AG10803 (cell line): ENCODE results near the gene RBMS1.

Experiments used
- DNase-seq: peaks from one replicate; pipeline ENCODE4 v3.0.0; 2010; ENCODE audit warnings: low read depth
- H3K4me3 ChIP-seq: 2 replicates; pipeline ENCODE4 v1.5.1; 2011; ENCODE audit warnings: mild to moderate bottlenecking, low read length, control low read depth
- TF ChIP-seq, protein P1 (sequence below): conservative IDR thresholded peaks from 2 replicates; pipeline ENCODE4 v1.5.1; 2011; ENCODE audit warnings: mild to moderate bottlenecking, low read length, control low read depth, inconsistent platforms

RBMS1 gene

DNA sequence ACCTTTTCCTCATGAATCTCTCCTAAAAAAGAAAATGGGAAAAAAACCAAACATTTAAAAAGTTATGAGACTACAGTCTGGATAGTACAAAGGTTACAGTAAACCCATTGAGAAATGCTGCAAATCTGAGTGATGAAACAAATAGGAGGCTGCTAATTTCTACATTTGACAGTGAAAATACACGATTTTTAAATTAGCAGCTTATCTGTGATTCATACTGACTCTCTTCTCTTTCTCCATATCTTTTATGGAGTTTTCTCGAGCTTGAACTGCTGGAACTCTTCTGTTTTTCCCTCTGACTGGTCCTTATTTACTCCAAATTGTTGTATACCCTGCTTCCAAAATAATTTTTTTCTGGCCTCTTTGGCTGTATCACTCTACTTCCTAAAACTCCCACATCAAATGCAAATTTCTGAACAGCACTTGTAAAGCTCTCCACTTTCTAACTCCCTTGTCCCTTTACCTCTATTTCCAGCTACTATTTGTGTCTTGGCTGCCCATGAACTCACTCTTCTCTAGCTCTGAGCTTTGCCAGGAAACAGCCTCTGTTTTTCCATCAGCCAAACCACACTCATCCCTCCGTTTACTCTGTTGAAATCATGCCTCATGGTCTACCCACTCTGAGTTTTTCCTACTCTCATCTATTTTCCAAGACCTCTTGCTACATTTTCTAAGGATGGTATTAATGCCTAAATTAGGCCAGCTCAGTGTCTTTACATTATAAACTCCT is 73.7 kb downstream of the RBMS1 start:
- H3K4me3 ChIP-seq: no peak overlapping the region
- TF ChIP-seq, protein P1, sequence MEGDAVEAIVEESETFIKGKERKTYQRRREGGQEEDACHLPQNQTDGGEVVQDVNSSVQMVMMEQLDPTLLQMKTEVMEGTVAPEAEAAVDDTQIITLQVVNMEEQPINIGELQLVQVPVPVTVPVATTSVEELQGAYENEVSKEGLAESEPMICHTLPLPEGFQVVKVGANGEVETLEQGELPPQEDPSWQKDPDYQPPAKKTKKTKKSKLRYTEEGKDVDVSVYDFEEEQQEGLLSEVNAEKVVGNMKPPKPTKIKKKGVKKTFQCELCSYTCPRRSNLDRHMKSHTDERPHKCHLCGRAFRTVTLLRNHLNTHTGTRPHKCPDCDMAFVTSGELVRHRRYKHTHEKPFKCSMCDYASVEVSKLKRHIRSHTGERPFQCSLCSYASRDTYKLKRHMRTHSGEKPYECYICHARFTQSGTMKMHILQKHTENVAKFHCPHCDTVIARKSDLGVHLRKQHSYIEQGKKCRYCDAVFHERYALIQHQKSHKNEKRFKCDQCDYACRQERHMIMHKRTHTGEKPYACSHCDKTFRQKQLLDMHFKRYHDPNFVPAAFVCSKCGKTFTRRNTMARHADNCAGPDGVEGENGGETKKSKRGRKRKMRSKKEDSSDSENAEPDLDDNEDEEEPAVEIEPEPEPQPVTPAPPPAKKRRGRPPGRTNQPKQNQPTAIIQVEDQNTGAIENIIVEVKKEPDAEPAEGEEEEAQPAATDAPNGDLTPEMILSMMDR: no peak

DNA sequence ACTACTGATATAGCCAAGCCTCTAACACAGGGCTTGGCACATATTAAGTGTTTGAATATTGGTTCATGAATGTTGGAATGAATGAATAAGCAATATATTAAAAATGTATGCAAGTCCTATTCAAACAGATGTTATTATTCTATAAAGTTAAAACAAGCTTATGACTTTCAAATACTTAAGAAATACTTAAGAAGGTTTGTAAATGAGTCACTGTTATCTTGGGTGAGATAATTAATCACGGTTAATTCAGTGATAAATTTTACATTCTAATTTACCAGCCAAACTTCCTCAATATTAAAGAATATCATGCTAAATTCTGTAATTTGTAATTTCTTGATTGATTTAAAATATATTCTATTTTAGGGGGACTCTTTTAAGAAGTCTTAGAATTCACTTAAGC is 74.8 kb downstream of the RBMS1 start:
- no peak overlapping the region for H3K4me3 ChIP-seq
- no peak for DNase-seq
- TF ChIP-seq, protein P1: no peak

More for the DNA sequence above, 73.7 kb downstream of the RBMS1 start:
- DNase-seq: peak; percentile 81

DNA sequence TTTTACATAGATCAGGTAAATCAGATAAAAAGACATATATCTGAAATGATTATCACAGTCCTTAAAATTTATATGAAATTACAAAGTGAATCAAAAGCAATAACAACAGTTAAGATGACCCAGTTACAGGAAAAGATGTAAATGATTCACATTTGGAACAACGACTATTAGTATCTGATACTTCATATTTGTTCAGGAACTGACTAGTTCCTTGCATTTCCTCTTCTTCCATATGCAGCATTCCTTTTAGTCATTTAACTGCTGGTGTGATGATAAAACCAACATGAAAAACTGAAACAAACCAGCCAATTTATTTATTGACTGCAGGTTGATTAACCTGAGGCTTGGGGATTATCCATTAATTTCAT is 75.2 kb downstream of the RBMS1 start:
- no peak for DNase-seq
- TF ChIP-seq, protein P1: no peak
- no peak overlapping the region for H3K4me3 ChIP-seq

DNA sequence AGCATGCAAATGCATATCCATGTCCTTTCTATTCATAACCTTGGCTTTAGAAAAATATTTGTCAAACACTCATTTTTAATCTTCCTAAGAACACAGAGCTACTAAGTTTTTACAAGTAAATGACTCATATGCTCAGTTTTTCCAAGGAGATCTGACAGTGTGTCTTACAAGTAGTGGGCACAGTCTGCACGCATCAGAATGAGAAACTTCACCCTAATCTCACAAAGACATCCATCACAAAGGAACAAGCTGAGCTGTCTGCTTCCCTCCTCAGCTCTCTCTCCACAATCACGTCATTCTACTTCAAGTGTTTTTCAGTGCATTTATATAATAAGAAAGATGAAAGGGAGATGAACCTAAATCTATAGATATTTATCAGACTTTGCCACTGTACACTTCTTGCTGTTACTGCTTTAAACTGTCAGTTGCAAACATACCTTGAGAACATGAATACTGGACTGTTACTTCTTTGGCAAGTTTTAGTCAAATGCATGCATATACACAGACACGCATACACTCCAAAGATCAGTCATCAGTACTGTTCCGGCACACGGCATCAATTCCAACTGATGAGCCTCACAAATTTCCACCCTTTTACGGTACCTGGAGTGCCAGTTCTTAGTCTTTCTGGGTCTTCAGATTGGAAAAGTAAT is 75.7 kb downstream of the RBMS1 start:
- H3K4me3 ChIP-seq: no peak overlapping the region
- TF ChIP-seq, protein P1: no peak
- peak; percentile 84 for DNase-seq

DNA sequence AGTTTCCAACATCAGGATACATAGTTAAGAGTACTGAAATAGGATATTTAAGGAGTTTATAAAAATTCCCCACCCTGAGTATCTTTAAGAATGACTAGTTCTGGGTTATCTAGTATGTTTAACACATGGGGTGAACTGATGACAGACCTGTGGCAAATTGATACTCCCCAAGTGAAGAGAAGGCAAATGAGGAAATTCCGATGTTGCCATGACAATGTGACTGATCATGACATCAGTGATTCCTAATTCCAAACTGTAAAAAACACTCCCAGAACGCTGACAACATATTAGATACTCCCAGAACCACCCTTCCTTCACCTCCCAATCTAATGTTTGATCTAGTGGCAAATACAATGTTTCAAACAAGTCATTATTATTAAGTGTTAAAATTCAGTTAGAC is 77.6 kb downstream of the RBMS1 start:
- peak; percentile 86 for DNase-seq
- TF ChIP-seq, protein P1: no peak
- H3K4me3 ChIP-seq: no peak overlapping the region

DNA sequence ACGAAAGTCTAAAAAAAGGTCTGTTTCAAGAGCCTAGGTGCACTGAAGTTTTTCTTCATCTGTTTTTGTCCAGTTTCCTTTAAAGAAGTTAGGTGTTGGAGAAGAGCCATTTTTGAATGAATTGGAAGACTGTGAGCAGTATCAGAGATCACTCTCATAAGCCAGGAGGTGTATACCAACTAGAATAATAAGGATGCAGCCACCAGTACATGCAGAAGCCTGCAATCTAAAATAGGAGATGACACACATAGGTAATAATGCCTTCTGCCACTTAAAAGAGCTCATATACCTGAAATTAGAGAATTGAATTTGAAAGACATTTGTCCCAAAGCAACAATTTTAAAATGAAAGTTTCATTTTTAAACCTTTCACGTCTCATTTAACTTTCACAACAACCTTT is 81.7 kb downstream of the RBMS1 start:
- H3K4me3 ChIP-seq: no peak overlapping the region
- DNase-seq: no peak
- TF ChIP-seq, protein P1: no peak

DNA sequence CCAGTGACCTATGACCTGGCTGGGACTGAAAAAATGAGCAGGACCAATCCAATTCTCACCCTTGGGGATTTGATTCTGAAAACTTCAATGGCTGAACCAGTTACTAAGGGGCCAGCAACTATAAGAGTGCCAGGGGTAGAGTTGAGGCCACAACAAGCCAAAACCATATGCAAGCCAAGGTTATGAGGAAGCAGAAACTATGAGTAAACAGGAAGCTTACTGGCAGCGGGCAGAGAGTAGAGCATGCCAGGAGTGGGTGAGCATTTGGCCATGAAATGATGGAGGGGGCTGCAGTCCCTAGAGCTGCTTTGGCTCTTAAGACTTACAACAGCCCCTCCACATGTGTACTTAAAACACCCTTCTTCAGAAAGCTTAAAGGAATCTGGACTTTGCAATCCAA is 82.4 kb downstream of the RBMS1 start:
- H3K4me3 ChIP-seq: no peak overlapping the region
- peak; percentile 83 for DNase-seq
- TF ChIP-seq, protein P1: no peak
